ENCODE results near the gene FAM216B. TPM values are rescaled to one million over a fixed set of nuclear protein-coding genes. Genes with fewer than 3 reads are reported as not detected.

The FAM216B gene
- total RNA-seq, 1 donor from 2014 or later = not detected

GRCh38 chr13:42807241-42807640 lies 25.9 kb downstream of the FAM216B start:
- no peaks in the 10 kb centered on the region for H3K27me3 ChIP-seq (ENCODE audit: control insufficient read depth, insufficient read depth, low read length)
- no peaks in the 10 kb centered on the region for H3K36me3 ChIP-seq (ENCODE audit: control insufficient read depth, insufficient read depth, low read length)
- no peak overlapping the region for H3K4me3 ChIP-seq (ENCODE audit: low read depth, low read length)
- DNase-seq (ENCODE audit: low read depth) = no peak
- no peak for TF ChIP-seq CTCF (IDR thresholded peaks at IDR 0.05; ENCODE audit: insufficient read depth, low read length, poor library complexity, severe bottlenecking)

- no peak for DNase-seq (ENCODE audit: low read depth)
- no peak overlapping the region for H3K4me3 ChIP-seq (ENCODE audit: low read depth, low read length)
- no peaks in the 10 kb centered on the region for H3K36me3 ChIP-seq (ENCODE audit: control insufficient read depth, insufficient read depth, low read length)
- TF ChIP-seq CTCF (IDR thresholded peaks at IDR 0.05; ENCODE audit: insufficient read depth, low read length, poor library complexity, severe bottlenecking) = no peak
- no peaks in the 10 kb centered on the region for H3K27me3 ChIP-seq (ENCODE audit: control insufficient read depth, insufficient read depth, low read length)
Measured at GRCh38 chr13:42807866-42808265, 26.5 kb downstream of the FAM216B start.

GRCh38 chr13:42808341-42808940 lies 27.1 kb downstream of the FAM216B start:
- Histone ChIP-seq H3K36me3 (ENCODE audit: control insufficient read depth, insufficient read depth, low read length) (no peaks in the 10 kb centered on the region), H3K27me3 (ENCODE audit: control insufficient read depth, insufficient read depth, low read length) (no peaks in the 10 kb centered on the region), H3K4me3 (ENCODE audit: low read depth, low read length) (no peak overlapping the region)
- no peak for TF ChIP-seq CTCF (IDR thresholded peaks at IDR 0.05; ENCODE audit: insufficient read depth, low read length, poor library complexity, severe bottlenecking)
- DNase-seq (ENCODE audit: low read depth) = no peak

- no peak for DNase-seq (ENCODE audit: low read depth)
- H3K27me3 ChIP-seq (ENCODE audit: control insufficient read depth, insufficient read depth, low read length) = no peaks in the 10 kb centered on the region
- H3K4me3 ChIP-seq (ENCODE audit: low read depth, low read length) = no peak overlapping the region
- H3K36me3 ChIP-seq (ENCODE audit: control insufficient read depth, insufficient read depth, low read length) = no peaks in the 10 kb centered on the region
- no peak for TF ChIP-seq CTCF (IDR thresholded peaks at IDR 0.05; ENCODE audit: insufficient read depth, low read length, poor library complexity, severe bottlenecking)
Measured at GRCh38 chr13:42812316-42812715, 30.9 kb downstream of the FAM216B start.

- no peak for DNase-seq (ENCODE audit: low read depth)
- no peaks in the 10 kb centered on the region for H3K27me3 ChIP-seq (ENCODE audit: control insufficient read depth, insufficient read depth, low read length)
Measured at GRCh38 chr13:42814868-42815267, 33.5 kb downstream of the FAM216B start.

More at GRCh38 chr13:42814868-42815267, 33.5 kb downstream of the FAM216B start:
- Histone ChIP-seq H3K36me3 (ENCODE audit: control insufficient read depth, insufficient read depth, low read length) (no peaks in the 10 kb centered on the region), H3K4me3 (ENCODE audit: low read depth, low read length) (no peak overlapping the region)
- no peak for TF ChIP-seq CTCF (IDR thresholded peaks at IDR 0.05; ENCODE audit: insufficient read depth, low read length, poor library complexity, severe bottlenecking)

Data from kidney epithelial cell (primary cell).